RWPE2 (cell line): ENCODE measurements around the gene GLP1R.

Source experiments
- ATAC-seq: fragments of 200-7000 bp; cut with Tn5 transposase; 3 replicates; pipeline ENCODE4 v1.9.1; 2021; ENCODE audit warnings: low read depth
- DNase-seq: peaks from one replicate; pipeline ENCODE4 v3.0.0-alpha.2; 2020; ENCODE audit warnings: low spot score
- H3K27ac ChIP-seq: fragments of 450-650 bp; 2 replicates; pipeline ENCODE4 v1.5.1; 2017; ENCODE audit warnings: mild to moderate bottlenecking; ENCODE audit not compliant: poor library complexity, severe bottlenecking
- H3K27me3 ChIP-seq: fragments of 250-450 bp; sonication (Bioruptor Pico); 2 replicates; pipeline ENCODE4 v1.5.1; 2021; ENCODE audit warnings: mild to moderate bottlenecking, moderate library complexity; ENCODE audit not compliant: insufficient read depth, poor library complexity, severe bottlenecking
- H3K36me3 ChIP-seq: fragments of 250-450 bp; sonication (Bioruptor Pico); 2 replicates; pipeline ENCODE4 v1.5.1; 2020; ENCODE audit warnings: low read depth, mild to moderate bottlenecking, moderate library complexity
- H3K4me1 ChIP-seq: fragments of 250-450 bp; sonication (Bioruptor Pico); 2 replicates; pipeline ENCODE4 v1.5.1; 2021; ENCODE audit warnings: mild to moderate bottlenecking, moderate library complexity; ENCODE audit not compliant: insufficient read depth, poor library complexity, severe bottlenecking
- H3K4me3 ChIP-seq: fragments of 250-450 bp; sonication (Bioruptor Pico); 2 replicates; pipeline ENCODE4 v1.5.1; 2021; ENCODE audit warnings: mild to moderate bottlenecking, moderate library complexity; ENCODE audit not compliant: severe bottlenecking
- H3K9me3 ChIP-seq: fragments of 250-450 bp; sonication (Bioruptor Pico); 2 replicates; pipeline ENCODE4 v1.5.1; 2021; ENCODE audit warnings: mild to moderate bottlenecking, moderate library complexity; ENCODE audit not compliant: severe bottlenecking
- TF ChIP-seq, protein P1 (sequence below): fragments of 450-650 bp; IDR thresholded peaks from one replicate; pipeline ENCODE4 v1.5.1; 2017; ENCODE audit warnings: mild to moderate bottlenecking, moderate library complexity; ENCODE audit not compliant: poor library complexity, severe bottlenecking

The GLP1R gene

GRCh38 chr6:39040080-39040673 lies 8.4 kb upstream of the GLP1R start:
- H3K27ac ChIP-seq, result no peak overlapping the region
- no peak for ATAC-seq

DNA sequence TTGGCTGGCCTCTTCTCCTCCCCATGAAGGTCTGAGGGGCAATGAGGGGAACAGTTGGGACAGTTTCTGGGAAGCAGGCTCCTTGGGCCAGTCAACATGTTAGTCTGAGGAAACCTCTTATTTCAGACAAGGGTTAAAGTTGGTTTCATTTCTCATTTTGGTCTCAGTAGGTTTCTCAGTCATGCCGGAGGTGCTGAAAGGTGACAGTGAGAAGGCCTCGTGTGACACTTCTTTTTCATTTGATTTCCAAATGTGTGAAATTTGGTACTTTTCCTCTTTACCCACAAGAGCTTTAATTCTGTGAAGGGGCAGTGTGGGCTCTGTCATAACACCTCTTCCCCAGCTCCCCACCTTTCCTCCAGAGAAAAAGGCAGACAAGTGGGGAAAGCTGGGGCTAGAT lies 7.5 kb upstream of the GLP1R start:
- H3K4me1 ChIP-seq, result no peaks in the 10 kb centered on the region
- H3K27me3 ChIP-seq, result peaks cover 12% of the 10 kb centered on the region
- DNase-seq (no peak), ATAC-seq (no peak)
- H3K36me3 ChIP-seq, result no peaks in the 10 kb centered on the region
- H3K9me3 ChIP-seq, result no peaks in the 10 kb centered on the region
- TF ChIP-seq, protein P1, sequence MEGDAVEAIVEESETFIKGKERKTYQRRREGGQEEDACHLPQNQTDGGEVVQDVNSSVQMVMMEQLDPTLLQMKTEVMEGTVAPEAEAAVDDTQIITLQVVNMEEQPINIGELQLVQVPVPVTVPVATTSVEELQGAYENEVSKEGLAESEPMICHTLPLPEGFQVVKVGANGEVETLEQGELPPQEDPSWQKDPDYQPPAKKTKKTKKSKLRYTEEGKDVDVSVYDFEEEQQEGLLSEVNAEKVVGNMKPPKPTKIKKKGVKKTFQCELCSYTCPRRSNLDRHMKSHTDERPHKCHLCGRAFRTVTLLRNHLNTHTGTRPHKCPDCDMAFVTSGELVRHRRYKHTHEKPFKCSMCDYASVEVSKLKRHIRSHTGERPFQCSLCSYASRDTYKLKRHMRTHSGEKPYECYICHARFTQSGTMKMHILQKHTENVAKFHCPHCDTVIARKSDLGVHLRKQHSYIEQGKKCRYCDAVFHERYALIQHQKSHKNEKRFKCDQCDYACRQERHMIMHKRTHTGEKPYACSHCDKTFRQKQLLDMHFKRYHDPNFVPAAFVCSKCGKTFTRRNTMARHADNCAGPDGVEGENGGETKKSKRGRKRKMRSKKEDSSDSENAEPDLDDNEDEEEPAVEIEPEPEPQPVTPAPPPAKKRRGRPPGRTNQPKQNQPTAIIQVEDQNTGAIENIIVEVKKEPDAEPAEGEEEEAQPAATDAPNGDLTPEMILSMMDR, result no peak
- no peak overlapping the region for H3K27ac ChIP-seq
- H3K4me3 ChIP-seq, result no peak overlapping the region

More at GRCh38 chr6:39040080-39040673, 8.4 kb upstream of the GLP1R start:
- DNase-seq, result no peak
- Histone ChIP-seq H3K4me1 (no peaks in the 10 kb centered on the region), H3K27me3 (peaks cover 20% of the 10 kb centered on the region), H3K4me3 (no peak overlapping the region), H3K36me3 (no peaks in the 10 kb centered on the region), H3K9me3 (no peaks in the 10 kb centered on the region)
- TF ChIP-seq, protein P1, result no peak

DNA sequence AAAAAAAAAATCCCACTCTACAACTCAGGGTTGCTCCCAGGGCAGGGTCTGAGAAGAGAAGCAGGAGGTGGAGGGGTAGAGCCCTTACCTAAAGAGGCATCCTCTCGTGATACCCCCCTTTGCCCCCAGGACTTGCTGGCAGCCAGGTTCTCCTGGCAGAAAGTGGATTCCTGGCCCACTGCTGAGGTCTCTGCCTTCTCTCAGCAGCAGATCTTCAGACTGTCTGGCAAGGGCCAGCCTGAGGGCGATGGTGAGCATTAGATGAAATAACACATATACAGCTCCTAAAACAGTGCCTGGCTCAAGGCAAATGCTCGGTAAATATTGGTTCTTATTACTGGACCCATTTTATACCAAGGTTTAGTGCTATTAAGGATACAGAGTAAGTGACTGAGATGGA lies 4.8 kb upstream of the GLP1R start:
- no peak for DNase-seq
- TF ChIP-seq, protein P1, result no peak
- Histone ChIP-seq H3K27ac (no peak overlapping the region), H3K36me3 (no peaks in the 10 kb centered on the region), H3K9me3 (no peaks in the 10 kb centered on the region), H3K27me3 (peaks cover 23% of the 10 kb centered on the region), H3K4me3 (no peak overlapping the region), H3K4me1 (no peaks in the 10 kb centered on the region)
- ATAC-seq, result no peak

- TF ChIP-seq, protein P1, result no peak
- H3K9me3 ChIP-seq, result no peaks in the 10 kb centered on the region
- H3K4me3 ChIP-seq, result no peak overlapping the region
- DNase-seq (no peak), ATAC-seq (0 out of 3 replicates have a peak, but pooled peaks have one; percentile 45)
- peaks cover 27% of the 10 kb centered on the region for H3K27me3 ChIP-seq
- H3K4me1 ChIP-seq, result no peaks in the 10 kb centered on the region
- no peak overlapping the region for H3K27ac ChIP-seq
- no peaks in the 10 kb centered on the region for H3K36me3 ChIP-seq
Measured at GRCh38 chr6:39044181-39044580, 4.4 kb upstream of the GLP1R start.
